HCT116 (cell line): ENCODE measurements around the gene DNMT3A. TPM values are rescaled to one million over a fixed set of nuclear protein-coding genes. Genes with fewer than 3 reads are reported as not detected.

Source experiments
- ATAC-seq: fragments of 200-7000 bp; cut with Tn5 transposase; 2 replicates; pipeline ENCODE4 v1.9.1; 2020; ENCODE audit warnings: mild to moderate bottlenecking, moderate library complexity
- BruUV-seq: library from RNA; stranded (reverse); fragments of 400-500 nt; replicated peaks from 2 replicates; lab custom pipeline; 2021; lab: Mats Ljungman, UMichigan
- CTCF ChIA-PET: fragments of 300-600 bp; sonication (Branson Sonifier 250); formaldehyde crosslinking; loops from one replicate; lab custom pipeline; 2021; ENCODE audit warnings: antibody characterized with exemption; lab: Charles Lee
- POLR2A ChIA-PET: fragments of 300-600, 350-600 bp; sonication (Branson Sonifier 250); formaldehyde crosslinking; loops from one replicate; lab custom pipeline; 2021; ENCODE audit warnings: antibody characterized with exemption; lab: Charles Lee
- RAD21 ChIA-PET, 2 experiments: fragments of 300-600 bp; sonication (Branson Sonifier 250); formaldehyde crosslinking; loops; one replicate each; lab custom pipeline; 2023; ENCODE audit warnings: low total read pairs in 2 of 2; ENCODE audit not compliant: uncharacterized antibody in 2 of 2, unreplicated experiment in 2 of 2, low non-redundant PET in 1 of 2; lab: Charles Lee
- DNase-seq: peaks from one replicate; pipeline ENCODE4 v3.0.0-alpha.2; 2010; ENCODE audit warnings: low read depth, low spot score
- H2AFZ ChIP-seq: fragments of 200-600 bp; shearing (Covaris generic), sonication (generic); 2 replicates; pipeline ENCODE4 v1.6.1; 2017; ENCODE audit warnings: low read depth, mixed run types, mixed read lengths, antibody characterized with exemption, low read length; ENCODE audit not compliant: poor library complexity, severe bottlenecking
- H3K27ac ChIP-seq: 2 replicates; pipeline ENCODE4 v1.5.1; 2012; ENCODE audit warnings: low read depth, low read length
- H3K27me3 ChIP-seq: fragments of 200-600 bp; sonication (generic); 2 replicates; pipeline ENCODE4 v1.6.1; 2016; ENCODE audit warnings: mixed run types, low read length, mixed read lengths; ENCODE audit not compliant: insufficient read depth
- H3K36me3 ChIP-seq, 2 experiments: fragments of 200-500 bp in 1 of 2; fragments of 200-600 bp in 1 of 2; sonication (Bioruptor generic) in 1 of 2; sonication (generic) in 1 of 2; 2 replicates each; pipeline versions ENCODE4 v1.5.1 to v1.6.1; 2014 to 2016; ENCODE audit warnings: low read length in 2 of 2, inconsistent platforms in 1 of 2, mixed read lengths in 1 of 2, mixed run types in 1 of 2; ENCODE audit not compliant: insufficient read depth in 2 of 2, control insufficient read depth in 1 of 2
- H3K4me1 ChIP-seq, 2 experiments: fragments of 200-600 bp in 1 of 2; sonication (generic) in 1 of 2; 2 replicates each; pipeline versions ENCODE4 v1.5.1 to v1.6.1; 2012 to 2017; ENCODE audit warnings: low read length in 2 of 2, inconsistent platforms in 1 of 2, mild to moderate bottlenecking in 1 of 2, mixed read lengths in 1 of 2, mixed run types in 1 of 2, moderate library complexity in 1 of 2; ENCODE audit not compliant: insufficient read depth in 2 of 2, control insufficient read depth in 1 of 2
- H3K4me2 ChIP-seq: fragments of 200-600 bp; sonication (generic); 2 replicates; pipeline ENCODE4 v1.6.1; 2017; ENCODE audit warnings: mixed run types, low read length, mixed read lengths
- H3K4me3 ChIP-seq, 2 experiments: fragments of 200-600 bp in 1 of 2; sonication (generic) in 1 of 2; replicated peaks in 1 of 2; 2 replicates each; pipeline ENCODE4 v1.5.1; 2011 to 2016; ENCODE audit warnings: low read length in 2 of 2, control low read depth in 1 of 2, low read depth in 1 of 2, mild to moderate bottlenecking in 1 of 2, mixed read lengths in 1 of 2, mixed run types in 1 of 2
- H3K79me2 ChIP-seq: fragments of 200-600 bp; sonication (generic); 2 replicates; pipeline ENCODE4 v1.6.1; 2017; ENCODE audit warnings: mild to moderate bottlenecking, mixed run types, low read length, moderate library complexity, mixed read lengths; ENCODE audit not compliant: insufficient read depth
- H3K9ac ChIP-seq: fragments of 200-600 bp; sonication (generic); 2 replicates; pipeline ENCODE4 v1.6.1; 2016; ENCODE audit warnings: low read length, mixed read lengths
- H3K9me2 ChIP-seq: fragments of 200-600 bp; sonication (generic), shearing (Covaris generic); 2 replicates; pipeline ENCODE4 v1.6.1; 2017; ENCODE audit warnings: mixed run types, mild to moderate bottlenecking, moderate library complexity; ENCODE audit not compliant: insufficient read depth
- H3K9me3 ChIP-seq, 2 experiments: fragments of 200-500 bp in 1 of 2; fragments of 200-600 bp in 1 of 2; sonication (Bioruptor generic) in 1 of 2; sonication (generic) in 1 of 2; 2 replicates each; pipeline ENCODE4 v1.6.1; 2014 to 2017; ENCODE audit warnings: low read length in 2 of 2, mixed read lengths in 2 of 2, inconsistent platforms in 1 of 2, low read depth in 1 of 2, mild to moderate bottlenecking in 1 of 2, mixed run types in 1 of 2, moderate library complexity in 1 of 2; ENCODE audit not compliant: control insufficient read depth in 1 of 2, insufficient read depth in 1 of 2
- H4K20me1 ChIP-seq: fragments of 200-600 bp; sonication (generic), shearing (Covaris generic); 2 replicates; pipeline ENCODE4 v1.6.1; 2017; ENCODE audit warnings: mixed run types, mild to moderate bottlenecking, moderate library complexity; ENCODE audit not compliant: insufficient read depth
- ATF3 ChIP-seq: IDR thresholded peaks from 2 replicates; pipeline ENCODE4 v1.6.1; 2012
- CTCF ChIP-seq, 3 experiments: fragments of 200-600 bp in 1 of 3; sonication (generic) in 1 of 3; IDR thresholded peaks in 2 of 3; conservative IDR thresholded peaks in 1 of 3; 2 replicates each; pipeline ENCODE4 v1.5.1; 2012 to 2017; ENCODE audit warnings: low read depth in 2 of 3, low read length in 2 of 3, antibody characterized with exemption in 1 of 3, borderline replicate concordance in 1 of 3, control low read depth in 1 of 3, mild to moderate bottlenecking in 1 of 3, mixed read lengths in 1 of 3, mixed run types in 1 of 3, moderate library complexity in 1 of 3; ENCODE audit not compliant: insufficient read depth in 1 of 3
- EZH2phosphoT487 ChIP-seq: fragments of 200-600 bp; IDR thresholded peaks from 2 replicates; pipeline ENCODE4 v1.6.1; 2018; ENCODE audit warnings: antibody characterized with exemption, borderline replicate concordance
- POLR2A ChIP-seq: IDR thresholded peaks from 2 replicates; pipeline ENCODE4 v1.7.0; 2011; ENCODE audit warnings: borderline replicate concordance; ENCODE audit not compliant: insufficient read depth, insufficient read length; ENCODE audit errors: extremely low read depth
- POLR2AphosphoS5 ChIP-seq: IDR thresholded peaks from 2 replicates; pipeline ENCODE4 v1.6.1; 2011; ENCODE audit warnings: mild to moderate bottlenecking, low read depth, low read length, moderate library complexity
- SIN3A ChIP-seq: IDR thresholded peaks from 2 replicates; pipeline ENCODE4 v1.6.1; 2012; ENCODE audit warnings: low read depth
- SRF ChIP-seq: IDR thresholded peaks from 2 replicates; pipeline ENCODE4 v1.6.1; 2012; ENCODE audit warnings: low read depth
- ZBTB33 ChIP-seq: IDR thresholded peaks from 2 replicates; pipeline ENCODE4 v1.6.1; 2011; ENCODE audit warnings: mild to moderate bottlenecking, low read length, moderate library complexity; ENCODE audit not compliant: insufficient replicate concordance; ENCODE audit errors: extremely low read depth
- ZFX ChIP-seq: fragments of 450-650 bp; IDR thresholded peaks from 2 replicates; pipeline ENCODE4 v1.6.1; 2017
- ZNF274 ChIP-seq: fragments of 200-500 bp; sonication (Bioruptor generic); IDR thresholded peaks from 2 replicates; pipeline ENCODE4 v1.6.1; 2014; ENCODE audit warnings: mild to moderate bottlenecking, low read depth, low read length, inconsistent platforms
- intact Hi-C: fragments of 100-400 bp; cut with micrococcal nuclease; formaldehyde crosslinking; loops from 2 replicates; pipeline ENCODE4 v1.10.0; 2022
- total RNA-seq: library from RNA; stranded (reverse); gene quantifications from one replicate; pipeline ENCODE4 v1.2.1, GENCODE V29; 2021; ENCODE audit not compliant: unreplicated experiment

DNMT3A gene
- total RNA-seq, 1 experiment from 2014 or later, result 14.3 TPM

GRCh38 chr2:25358249-25358815 lies 16.6 kb upstream of the DNMT3A start:
- no peaks in the 10 kb centered on the region for H3K36me3 ChIP-seq
- POLR2A ChIA-PET, result no interaction called here
- H3K9me3 ChIP-seq, result no peaks in the 10 kb centered on the region
- no peak overlapping the region for H3K27ac ChIP-seq
- RAD21 ChIA-PET, result no interaction called here
- H4K20me1 ChIP-seq, result no peaks in the 10 kb centered on the region
- CTCF ChIA-PET, result no interaction called here
- no peaks in the 10 kb centered on the region for H3K27me3 ChIP-seq
- TF ChIP-seq ZBTB33, result no peak
- no peak for TF ChIP-seq ZFX
- TF ChIP-seq POLR2A, result no peak
- TF ChIP-seq SRF, result no peak
- TF ChIP-seq ZNF274, result no peak
- no peak for TF ChIP-seq ATF3
- no peak for TF ChIP-seq POLR2AphosphoS5
- no peak for TF ChIP-seq CTCF (IDR thresholded peaks at IDR 0.05 in 2 of 3, conservative IDR thresholded peaks at IDR 0.05 in 1 of 3; ENCODE audit: borderline replicate concordance in 1 of 3, insufficient read depth in 1 of 3, low read depth in 2 of 3, low read length in 2 of 3)
- TF ChIP-seq EZH2phosphoT487, result no peak
- no peak for TF ChIP-seq SIN3A
- no peak overlapping the region for H3K9ac ChIP-seq
- no TSS peak for BruUV-seq
- ATAC-seq, result no peak
- H3K4me3 ChIP-seq, result no peak overlapping the region
- no peak for DNase-seq
- no peak overlapping the region for H3K4me2 ChIP-seq
- intact Hi-C loops, result no loop called here
- H3K79me2 ChIP-seq, result no peaks in the 10 kb centered on the region
- H2AFZ ChIP-seq, result no peak overlapping the region
- peaks cover 0 to 14% of the 10 kb centered on the region in 2 experiments; a peak in 2 of 4 replicates for H3K4me1 ChIP-seq
- no peaks in the 10 kb centered on the region for H3K9me2 ChIP-seq
